GM23338 (cell line): ENCODE measurements around the gene SYNE2. TPM values are rescaled to one million over a fixed set of nuclear protein-coding genes. Genes with fewer than 3 reads are reported as not detected.

Source experiments
- ATAC-seq: fragments of 200-7000 bp; cut with Tn5 transposase; 3 replicates; pipeline ENCODE4 v1.9.1; 2020
- DNase-seq: peaks from one replicate; pipeline ENCODE4 v3.0.0-alpha.2; 2015; ENCODE audit warnings: low spot score
- H2AFZ ChIP-seq: fragments of 200-600 bp; sonication (generic); 2 replicates; pipeline ENCODE4 v1.8.0; 2016; ENCODE audit warnings: antibody characterized with exemption, mild to moderate bottlenecking, moderate library complexity
- H3F3A ChIP-seq: fragments of 200-600 bp; sonication (generic); replicated peaks from 2 replicates; pipeline ENCODE4 v1.8.0; 2017; ENCODE audit warnings: antibody characterized with exemption, mixed run types, low read depth
- H3K27ac ChIP-seq: fragments of 200-600 bp; sonication (generic); 2 replicates; pipeline ENCODE4 v1.6.1; 2016; ENCODE audit warnings: low read depth
- H3K27me3 ChIP-seq: fragments of 200-600 bp; sonication (generic); 2 replicates; pipeline ENCODE4 v1.8.0; 2016; ENCODE audit warnings: mild to moderate bottlenecking, mixed run types, moderate library complexity; ENCODE audit not compliant: insufficient read depth
- H3K36me3 ChIP-seq: fragments of 200-600 bp; sonication (generic); 2 replicates; pipeline ENCODE4 v1.8.0; 2016; ENCODE audit warnings: mild to moderate bottlenecking; ENCODE audit not compliant: insufficient read depth
- H3K4me1 ChIP-seq: fragments of 200-600 bp; sonication (generic); 2 replicates; pipeline ENCODE4 v1.8.0; 2016; ENCODE audit warnings: mild to moderate bottlenecking, moderate library complexity; ENCODE audit not compliant: insufficient read depth
- H3K4me2 ChIP-seq: fragments of 200-600 bp; sonication (generic); 2 replicates; pipeline ENCODE4 v1.7.1; 2017; ENCODE audit warnings: mixed run types
- H3K4me3 ChIP-seq: fragments of 200-600 bp; sonication (generic); 2 replicates; pipeline ENCODE4 v1.6.1; 2016; ENCODE audit warnings: mixed run types
- H3K79me2 ChIP-seq: fragments of 200-600 bp; sonication (generic); replicated peaks from 2 replicates; pipeline ENCODE4 v1.8.0; 2017; ENCODE audit warnings: mild to moderate bottlenecking; ENCODE audit not compliant: insufficient read depth
- H3K9me2 ChIP-seq: fragments of 200-600 bp; sonication (generic); 2 replicates; pipeline ENCODE4 v1.8.0; 2017; ENCODE audit not compliant: insufficient read depth
- H4K20me1 ChIP-seq: fragments of 200-600 bp; sonication (generic); replicated peaks from 2 replicates; pipeline ENCODE4 v1.8.0; 2017; ENCODE audit warnings: mild to moderate bottlenecking; ENCODE audit not compliant: insufficient read depth
- H3K27ac Mint-ChIP-seq: 2 replicates; pipeline ENCODE4 v1.8.0; 2020; ENCODE audit warnings: inconsistent platforms, mild to moderate bottlenecking, moderate library complexity, mixed read lengths
- H3K27me3 Mint-ChIP-seq: 3 replicates; pipeline ENCODE4 v1.8.0; 2022; ENCODE audit warnings: low read depth, mild to moderate bottlenecking, moderate library complexity, mixed read lengths, inconsistent platforms; ENCODE audit not compliant: insufficient read depth, poor library complexity
- H3K36me3 Mint-ChIP-seq: 3 replicates; pipeline ENCODE4 v1.8.0; 2021; ENCODE audit warnings: low read depth, mild to moderate bottlenecking, inconsistent platforms, moderate library complexity, mixed read lengths
- H3K4me1 Mint-ChIP-seq: 3 replicates; pipeline ENCODE4 v1.8.0; 2020; ENCODE audit warnings: mild to moderate bottlenecking, inconsistent platforms, mixed read lengths
- H3K4me3 Mint-ChIP-seq: 3 replicates; pipeline ENCODE4 v1.8.0; 2021; ENCODE audit warnings: moderate library complexity, mild to moderate bottlenecking, inconsistent platforms, mixed read lengths
- H3K9me3 Mint-ChIP-seq: 3 replicates; pipeline ENCODE4 v1.8.0; 2020; ENCODE audit warnings: moderate library complexity, mild to moderate bottlenecking, inconsistent platforms, mixed read lengths
- CREB1 ChIP-seq: fragments of 250-450 bp; sonication (Bioruptor Pico); IDR thresholded peaks from 2 replicates; pipeline ENCODE4 v1.5.0; 2020; ENCODE audit warnings: low read depth, mild to moderate bottlenecking, moderate library complexity
- EZH2 ChIP-seq: fragments of 200-600 bp; sonication (generic); IDR thresholded peaks from one replicate; pipeline ENCODE4 v1.8.0; 2017; ENCODE audit warnings: antibody characterized with exemption, mild to moderate bottlenecking, low read depth; ENCODE audit not compliant: unreplicated experiment
- EZH2phosphoT487 ChIP-seq: fragments of 200-600 bp; sonication (generic); IDR thresholded peaks from one replicate; pipeline ENCODE4 v1.8.1; 2018; ENCODE audit warnings: antibody characterized with exemption; ENCODE audit not compliant: unreplicated experiment
- JUNB ChIP-seq: IDR thresholded peaks from one replicate; pipeline ENCODE4 v1.6.1; 2016; ENCODE audit warnings: antibody characterized with exemption; ENCODE audit not compliant: unreplicated experiment
- NANOG ChIP-seq: IDR thresholded peaks from 2 replicates; pipeline ENCODE4 v1.6.1; 2016; ENCODE audit warnings: antibody characterized with exemption, borderline replicate concordance
- POLR2AphosphoS5 ChIP-seq: IDR thresholded peaks from 2 replicates; pipeline ENCODE4 v1.6.1; 2016; ENCODE audit warnings: antibody characterized with exemption, low read depth
- STAT1 ChIP-seq: IDR thresholded peaks from one replicate; pipeline ENCODE4 v1.6.1; 2016; ENCODE audit warnings: antibody characterized with exemption; ENCODE audit not compliant: unreplicated experiment
- ZNF331 ChIP-seq: fragments of 250-450 bp; sonication (Bioruptor Pico); IDR thresholded peaks from 2 replicates; pipeline ENCODE4 v1.5.0; 2020; ENCODE audit warnings: low read depth, mild to moderate bottlenecking, moderate library complexity
- polyA plus RNA-seq: library from polyadenylated mRNA; unstranded; fragments of >200 nt; fragmentation: Nextera tagmentation; extraction: Ambion mirVana; gene quantifications from 2 replicates; pipeline ENCODE4 v1.2.1, GENCODE V29; 2016
- total RNA-seq: library from RNA; depleted of rRNA; stranded (reverse); fragments of >200 nt; shearing (Covaris generic); gene quantifications from 2 replicates; pipeline ENCODE4 v1.2.3, GENCODE V29; 2014
- TF ChIP-seq, protein P1 (sequence below), 2 experiments: fragments of 200-600 bp in 1 of 2; sonication (generic) in 1 of 2; conservative IDR thresholded peaks; 2 replicates each; pipeline versions ENCODE4 v1.5.1 to v1.6.1; 2016 to 2017; ENCODE audit warnings: antibody characterized with exemption in 2 of 2, low read depth in 2 of 2, mild to moderate bottlenecking in 2 of 2, moderate library complexity in 1 of 2
- TF ChIP-seq, protein P2 (sequence below): fragments of 250-450 bp; sonication (Bioruptor Pico); IDR thresholded peaks from 2 replicates; pipeline ENCODE4 v1.5.0; 2020; ENCODE audit warnings: mild to moderate bottlenecking, moderate library complexity
- TF ChIP-seq, protein P3 (sequence below): IDR thresholded peaks from 2 replicates; pipeline ENCODE4 v1.6.1; 2016; ENCODE audit warnings: antibody characterized with exemption
- TF ChIP-seq, protein P4 (sequence below): IDR thresholded peaks from one replicate; pipeline ENCODE4 v1.6.1; 2018; ENCODE audit warnings: antibody characterized with exemption; ENCODE audit not compliant: unreplicated experiment

The SYNE2 gene
- total and polyA plus RNA-seq, 2 experiments from 2014 or later = 34.3 to 86.5 TPM

DNA sequence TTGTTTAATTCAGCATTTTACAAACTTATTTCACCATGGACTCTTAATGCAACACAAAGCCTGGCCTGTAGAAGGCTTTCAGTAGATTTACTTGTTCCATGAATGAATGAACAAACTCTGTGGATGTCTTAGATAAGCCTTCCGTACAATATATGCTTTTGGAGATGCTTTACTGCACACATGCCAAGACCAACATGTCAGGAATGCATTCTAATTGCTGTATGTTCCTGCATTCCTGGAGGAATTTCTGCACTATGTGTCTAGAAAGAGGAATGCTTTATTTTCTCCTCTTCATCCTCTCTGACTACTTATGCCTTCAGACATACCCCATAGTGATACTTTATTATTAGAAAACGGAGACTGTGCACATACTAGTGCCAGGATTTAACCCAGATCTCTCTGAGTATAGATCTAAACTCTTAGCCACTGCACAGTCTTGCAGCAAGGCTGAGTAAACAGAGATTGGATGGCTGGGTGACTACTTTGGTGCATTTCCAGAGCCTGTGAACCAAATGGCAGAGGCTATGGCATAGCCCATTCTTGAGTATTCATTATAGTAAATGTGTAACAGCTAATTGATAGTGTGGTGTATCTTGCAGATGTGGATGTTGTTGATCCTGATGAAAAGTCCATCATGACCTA lies 108.2 kb downstream of the SYNE2 start:
- no peaks in the 10 kb centered on the region for H4K20me1 ChIP-seq
- Mint-ChIP-seq H3K4me1 (peaks cover 20% of the 10 kb centered on the region), H3K27me3 (peaks cover 2% of the 10 kb centered on the region), H3K9me3 (no peaks in the 10 kb centered on the region), H3K27ac (no peak overlapping the region), H3K4me3 (no peak overlapping the region), H3K36me3 (peaks cover 4% of the 10 kb centered on the region)
- no peak overlapping the region for H3K4me2 ChIP-seq
- H3K4me3 ChIP-seq = no peak overlapping the region
- DNase-seq = no peak
- H2AFZ ChIP-seq = no peak overlapping the region
- ATAC-seq = no peak
- H3K27me3 ChIP-seq = no peaks in the 10 kb centered on the region
- TF ChIP-seq, protein P1, sequence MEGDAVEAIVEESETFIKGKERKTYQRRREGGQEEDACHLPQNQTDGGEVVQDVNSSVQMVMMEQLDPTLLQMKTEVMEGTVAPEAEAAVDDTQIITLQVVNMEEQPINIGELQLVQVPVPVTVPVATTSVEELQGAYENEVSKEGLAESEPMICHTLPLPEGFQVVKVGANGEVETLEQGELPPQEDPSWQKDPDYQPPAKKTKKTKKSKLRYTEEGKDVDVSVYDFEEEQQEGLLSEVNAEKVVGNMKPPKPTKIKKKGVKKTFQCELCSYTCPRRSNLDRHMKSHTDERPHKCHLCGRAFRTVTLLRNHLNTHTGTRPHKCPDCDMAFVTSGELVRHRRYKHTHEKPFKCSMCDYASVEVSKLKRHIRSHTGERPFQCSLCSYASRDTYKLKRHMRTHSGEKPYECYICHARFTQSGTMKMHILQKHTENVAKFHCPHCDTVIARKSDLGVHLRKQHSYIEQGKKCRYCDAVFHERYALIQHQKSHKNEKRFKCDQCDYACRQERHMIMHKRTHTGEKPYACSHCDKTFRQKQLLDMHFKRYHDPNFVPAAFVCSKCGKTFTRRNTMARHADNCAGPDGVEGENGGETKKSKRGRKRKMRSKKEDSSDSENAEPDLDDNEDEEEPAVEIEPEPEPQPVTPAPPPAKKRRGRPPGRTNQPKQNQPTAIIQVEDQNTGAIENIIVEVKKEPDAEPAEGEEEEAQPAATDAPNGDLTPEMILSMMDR (conservative IDR thresholded peaks at IDR 0.05; ENCODE audit: low read depth in 2 of 2) = no peak
- TF ChIP-seq EZH2 (no peak), JUNB (no peak), STAT1 (no peak), CREB1 (CRISPR knock-in tag) (no peak), ZNF331 (CRISPR knock-in tag) (no peak), NANOG (no peak), POLR2AphosphoS5 (no peak), EZH2phosphoT487 (no peak)
- TF ChIP-seq, protein P2, sequence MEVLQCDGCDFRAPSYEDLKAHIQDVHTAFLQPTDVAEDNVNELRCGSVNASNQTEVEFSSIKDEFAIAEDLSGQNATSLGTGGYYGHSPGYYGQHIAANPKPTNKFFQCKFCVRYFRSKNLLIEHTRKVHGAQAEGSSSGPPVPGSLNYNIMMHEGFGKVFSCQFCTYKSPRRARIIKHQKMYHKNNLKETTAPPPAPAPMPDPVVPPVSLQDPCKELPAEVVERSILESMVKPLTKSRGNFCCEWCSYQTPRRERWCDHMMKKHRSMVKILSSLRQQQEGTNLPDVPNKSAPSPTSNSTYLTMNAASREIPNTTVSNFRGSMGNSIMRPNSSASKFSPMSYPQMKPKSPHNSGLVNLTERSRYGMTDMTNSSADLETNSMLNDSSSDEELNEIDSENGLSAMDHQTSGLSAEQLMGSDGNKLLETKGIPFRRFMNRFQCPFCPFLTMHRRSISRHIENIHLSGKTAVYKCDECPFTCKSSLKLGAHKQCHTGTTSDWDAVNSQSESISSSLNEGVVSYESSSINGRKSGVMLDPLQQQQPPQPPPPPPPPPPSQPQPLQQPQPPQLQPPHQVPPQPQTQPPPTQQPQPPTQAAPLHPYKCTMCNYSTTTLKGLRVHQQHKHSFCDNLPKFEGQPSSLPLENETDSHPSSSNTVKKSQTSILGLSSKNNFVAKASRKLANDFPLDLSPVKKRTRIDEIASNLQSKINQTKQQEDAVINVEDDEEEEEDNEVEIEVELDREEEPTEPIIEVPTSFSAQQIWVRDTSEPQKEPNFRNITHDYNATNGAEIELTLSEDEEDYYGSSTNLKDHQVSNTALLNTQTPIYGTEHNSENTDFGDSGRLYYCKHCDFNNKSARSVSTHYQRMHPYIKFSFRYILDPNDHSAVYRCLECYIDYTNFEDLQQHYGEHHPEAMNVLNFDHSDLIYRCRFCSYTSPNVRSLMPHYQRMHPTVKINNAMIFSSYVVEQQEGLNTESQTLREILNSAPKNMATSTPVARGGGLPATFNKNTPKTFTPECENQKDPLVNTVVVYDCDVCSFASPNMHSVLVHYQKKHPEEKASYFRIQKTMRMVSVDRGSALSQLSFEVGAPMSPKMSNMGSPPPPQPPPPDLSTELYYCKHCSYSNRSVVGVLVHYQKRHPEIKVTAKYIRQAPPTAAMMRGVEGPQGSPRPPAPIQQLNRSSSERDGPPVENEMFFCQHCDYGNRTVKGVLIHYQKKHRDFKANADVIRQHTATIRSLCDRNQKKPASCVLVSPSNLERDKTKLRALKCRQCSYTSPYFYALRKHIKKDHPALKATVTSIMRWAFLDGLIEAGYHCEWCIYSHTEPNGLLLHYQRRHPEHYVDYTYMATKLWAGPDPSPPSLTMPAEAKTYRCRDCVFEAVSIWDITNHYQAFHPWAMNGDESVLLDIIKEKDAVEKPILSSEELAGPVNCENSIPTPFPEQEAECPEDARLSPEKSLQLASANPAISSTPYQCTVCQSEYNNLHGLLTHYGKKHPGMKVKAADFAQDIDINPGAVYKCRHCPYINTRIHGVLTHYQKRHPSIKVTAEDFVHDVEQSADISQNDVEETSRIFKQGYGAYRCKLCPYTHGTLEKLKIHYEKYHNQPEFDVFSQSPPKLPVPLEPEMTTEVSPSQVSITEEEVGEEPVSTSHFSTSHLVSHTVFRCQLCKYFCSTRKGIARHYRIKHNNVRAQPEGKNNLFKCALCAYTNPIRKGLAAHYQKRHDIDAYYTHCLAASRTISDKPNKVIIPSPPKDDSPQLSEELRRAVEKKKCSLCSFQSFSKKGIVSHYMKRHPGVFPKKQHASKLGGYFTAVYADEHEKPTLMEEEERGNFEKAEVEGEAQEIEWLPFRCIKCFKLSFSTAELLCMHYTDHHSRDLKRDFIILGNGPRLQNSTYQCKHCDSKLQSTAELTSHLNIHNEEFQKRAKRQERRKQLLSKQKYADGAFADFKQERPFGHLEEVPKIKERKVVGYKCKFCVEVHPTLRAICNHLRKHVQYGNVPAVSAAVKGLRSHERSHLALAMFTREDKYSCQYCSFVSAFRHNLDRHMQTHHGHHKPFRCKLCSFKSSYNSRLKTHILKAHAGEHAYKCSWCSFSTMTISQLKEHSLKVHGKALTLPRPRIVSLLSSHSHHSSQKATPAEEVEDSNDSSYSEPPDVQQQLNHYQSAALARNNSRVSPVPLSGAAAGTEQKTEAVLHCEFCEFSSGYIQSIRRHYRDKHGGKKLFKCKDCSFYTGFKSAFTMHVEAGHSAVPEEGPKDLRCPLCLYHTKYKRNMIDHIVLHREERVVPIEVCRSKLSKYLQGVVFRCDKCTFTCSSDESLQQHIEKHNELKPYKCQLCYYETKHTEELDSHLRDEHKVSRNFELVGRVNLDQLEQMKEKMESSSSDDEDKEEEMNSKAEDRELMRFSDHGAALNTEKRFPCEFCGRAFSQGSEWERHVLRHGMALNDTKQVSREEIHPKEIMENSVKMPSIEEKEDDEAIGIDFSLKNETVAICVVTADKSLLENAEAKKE (CRISPR knock-in tag) = no peak
- TF ChIP-seq, protein P3, sequence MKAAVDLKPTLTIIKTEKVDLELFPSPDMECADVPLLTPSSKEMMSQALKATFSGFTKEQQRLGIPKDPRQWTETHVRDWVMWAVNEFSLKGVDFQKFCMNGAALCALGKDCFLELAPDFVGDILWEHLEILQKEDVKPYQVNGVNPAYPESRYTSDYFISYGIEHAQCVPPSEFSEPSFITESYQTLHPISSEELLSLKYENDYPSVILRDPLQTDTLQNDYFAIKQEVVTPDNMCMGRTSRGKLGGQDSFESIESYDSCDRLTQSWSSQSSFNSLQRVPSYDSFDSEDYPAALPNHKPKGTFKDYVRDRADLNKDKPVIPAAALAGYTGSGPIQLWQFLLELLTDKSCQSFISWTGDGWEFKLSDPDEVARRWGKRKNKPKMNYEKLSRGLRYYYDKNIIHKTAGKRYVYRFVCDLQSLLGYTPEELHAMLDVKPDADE = no peak
- TF ChIP-seq, protein P4, sequence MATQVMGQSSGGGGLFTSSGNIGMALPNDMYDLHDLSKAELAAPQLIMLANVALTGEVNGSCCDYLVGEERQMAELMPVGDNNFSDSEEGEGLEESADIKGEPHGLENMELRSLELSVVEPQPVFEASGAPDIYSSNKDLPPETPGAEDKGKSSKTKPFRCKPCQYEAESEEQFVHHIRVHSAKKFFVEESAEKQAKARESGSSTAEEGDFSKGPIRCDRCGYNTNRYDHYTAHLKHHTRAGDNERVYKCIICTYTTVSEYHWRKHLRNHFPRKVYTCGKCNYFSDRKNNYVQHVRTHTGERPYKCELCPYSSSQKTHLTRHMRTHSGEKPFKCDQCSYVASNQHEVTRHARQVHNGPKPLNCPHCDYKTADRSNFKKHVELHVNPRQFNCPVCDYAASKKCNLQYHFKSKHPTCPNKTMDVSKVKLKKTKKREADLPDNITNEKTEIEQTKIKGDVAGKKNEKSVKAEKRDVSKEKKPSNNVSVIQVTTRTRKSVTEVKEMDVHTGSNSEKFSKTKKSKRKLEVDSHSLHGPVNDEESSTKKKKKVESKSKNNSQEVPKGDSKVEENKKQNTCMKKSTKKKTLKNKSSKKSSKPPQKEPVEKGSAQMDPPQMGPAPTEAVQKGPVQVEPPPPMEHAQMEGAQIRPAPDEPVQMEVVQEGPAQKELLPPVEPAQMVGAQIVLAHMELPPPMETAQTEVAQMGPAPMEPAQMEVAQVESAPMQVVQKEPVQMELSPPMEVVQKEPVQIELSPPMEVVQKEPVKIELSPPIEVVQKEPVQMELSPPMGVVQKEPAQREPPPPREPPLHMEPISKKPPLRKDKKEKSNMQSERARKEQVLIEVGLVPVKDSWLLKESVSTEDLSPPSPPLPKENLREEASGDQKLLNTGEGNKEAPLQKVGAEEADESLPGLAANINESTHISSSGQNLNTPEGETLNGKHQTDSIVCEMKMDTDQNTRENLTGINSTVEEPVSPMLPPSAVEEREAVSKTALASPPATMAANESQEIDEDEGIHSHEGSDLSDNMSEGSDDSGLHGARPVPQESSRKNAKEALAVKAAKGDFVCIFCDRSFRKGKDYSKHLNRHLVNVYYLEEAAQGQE = no peak
- no peaks in the 10 kb centered on the region for H3K79me2 ChIP-seq
- no peaks in the 10 kb centered on the region for H3F3A ChIP-seq
- peaks cover 19% of the 10 kb centered on the region for H3K4me1 ChIP-seq
- H3K27ac ChIP-seq = no peak overlapping the region
- H3K9me2 ChIP-seq = no peaks in the 10 kb centered on the region
- no peaks in the 10 kb centered on the region; the same call in 1 of the 2 replicates for H3K36me3 ChIP-seq
